H9 (cell line): ENCODE results near the gene RAB1A. TPM values are rescaled to one million over a fixed set of nuclear protein-coding genes. Genes with fewer than 3 reads are reported as not detected.
A peak's percentile ranks its signal among the peaks of the same experiment; 100 is the strongest.

Experiments used
- DNase-seq: peaks from one replicate; pipeline ENCODE4 v3.0.0-alpha.2; 2017
- H2AFZ ChIP-seq: one replicate; pipeline ENCODE4 v1.6.1; 2013; ENCODE audit warnings: mild to moderate bottlenecking, low read length, control low read depth, moderate library complexity
- H2AK5ac ChIP-seq: 2 replicates; pipeline ENCODE4 v1.6.1; 2013; ENCODE audit warnings: low read length, control low read depth, mixed read lengths; ENCODE audit not compliant: insufficient read length
- H2BK120ac ChIP-seq: one replicate; pipeline ENCODE4 v1.6.1; 2013; ENCODE audit warnings: low read depth, mild to moderate bottlenecking, low read length, control low read depth, inconsistent platforms; ENCODE audit not compliant: poor library complexity, severe bottlenecking
- H2BK12ac ChIP-seq: 2 replicates; pipeline ENCODE4 v1.6.1; 2013; ENCODE audit warnings: low read length, control low read depth, mixed read lengths, low read depth; ENCODE audit not compliant: insufficient read length
- H2BK15ac ChIP-seq: 2 replicates; pipeline ENCODE4 v1.6.1; 2013; ENCODE audit warnings: low read depth, low read length, control low read depth
- H2BK20ac ChIP-seq: one replicate; pipeline ENCODE4 v1.6.1; 2013; ENCODE audit warnings: low read depth, mild to moderate bottlenecking, low read length, control low read depth, inconsistent platforms; ENCODE audit not compliant: poor library complexity, severe bottlenecking
- H2BK5ac ChIP-seq: 2 replicates; pipeline ENCODE4 v1.6.1; 2013; ENCODE audit warnings: low read length, control low read depth, mixed read lengths; ENCODE audit not compliant: insufficient read length
- H3K14ac ChIP-seq: 2 replicates; pipeline ENCODE4 v1.6.1; 2013; ENCODE audit warnings: low read length, control low read depth; ENCODE audit not compliant: insufficient read depth
- H3K18ac ChIP-seq: 2 replicates; pipeline ENCODE4 v1.6.1; 2013; ENCODE audit warnings: low read depth, mild to moderate bottlenecking, mixed read lengths, low read length, control low read depth; ENCODE audit not compliant: insufficient read length
- H3K23ac ChIP-seq: 2 replicates; pipeline ENCODE4 v1.6.1; 2013; ENCODE audit warnings: low read length, control low read depth, mixed read lengths, low read depth; ENCODE audit not compliant: insufficient read length
- H3K23me2 ChIP-seq: 2 replicates; pipeline ENCODE4 v1.6.1; 2013; ENCODE audit warnings: low read depth, mild to moderate bottlenecking, mixed read lengths, low read length, control low read depth; ENCODE audit not compliant: insufficient read length, poor library complexity, severe bottlenecking
- H3K27ac ChIP-seq: 2 replicates; pipeline ENCODE4 v1.5.1; 2013; ENCODE audit warnings: low read length, control low read depth, mixed read lengths, low read depth; ENCODE audit not compliant: insufficient read length
- H3K27me3 ChIP-seq: 2 replicates; pipeline ENCODE4 v1.6.1; 2013; ENCODE audit warnings: low read length, control low read depth, inconsistent platforms; ENCODE audit not compliant: insufficient read depth
- H3K4ac ChIP-seq: 2 replicates; pipeline ENCODE4 v1.6.1; 2013; ENCODE audit warnings: low read depth, mild to moderate bottlenecking, control low read depth, inconsistent platforms, low read length, moderate library complexity
- H3K4me1 ChIP-seq: 2 replicates; pipeline ENCODE4 v1.6.1; 2013; ENCODE audit warnings: low read length, control low read depth, inconsistent platforms; ENCODE audit not compliant: insufficient read depth
- H3K4me2 ChIP-seq: 2 replicates; pipeline ENCODE4 v1.6.1; 2013; ENCODE audit warnings: low read length, control low read depth, mixed read lengths; ENCODE audit not compliant: insufficient read length, insufficient read depth
- H3K56ac ChIP-seq: 2 replicates; pipeline ENCODE4 v1.6.1; 2013; ENCODE audit warnings: low read depth, mild to moderate bottlenecking, mixed read lengths, low read length, control low read depth; ENCODE audit not compliant: insufficient read length
- H3K79me1 ChIP-seq: 2 replicates; pipeline ENCODE4 v1.6.1; 2013; ENCODE audit warnings: low read depth, mild to moderate bottlenecking, moderate library complexity, low read length, control low read depth, inconsistent platforms; ENCODE audit not compliant: insufficient read depth, poor library complexity, severe bottlenecking
- H3K79me2 ChIP-seq: 2 replicates; pipeline ENCODE4 v1.6.1; 2013; ENCODE audit warnings: low read length, control low read depth, inconsistent platforms; ENCODE audit not compliant: insufficient read depth
- H3K9ac ChIP-seq: 2 replicates; pipeline ENCODE4 v1.6.1; 2013; ENCODE audit warnings: low read length, control low read depth, mixed read lengths; ENCODE audit not compliant: insufficient read length; ENCODE audit errors: extremely low read depth
- H3K9me3 ChIP-seq: one replicate; pipeline ENCODE4 v1.6.1; 2013; ENCODE audit warnings: low read depth, low read length, inconsistent platforms; ENCODE audit not compliant: control insufficient read depth
- H3T11ph ChIP-seq: one replicate; pipeline ENCODE4 v1.6.1; 2013; ENCODE audit warnings: mild to moderate bottlenecking, low read length, control low read depth, inconsistent platforms
- H4K20me1 ChIP-seq: one replicate; pipeline ENCODE4 v1.6.1; 2013; ENCODE audit not compliant: control insufficient read depth, insufficient read length, insufficient read depth
- H4K5ac ChIP-seq: 2 replicates; pipeline ENCODE4 v1.6.1; 2013; ENCODE audit warnings: low read depth, mild to moderate bottlenecking, mixed read lengths, low read length, control low read depth; ENCODE audit not compliant: insufficient read length
- H4K8ac ChIP-seq: replicated peaks from 2 replicates; pipeline ENCODE4 v1.6.1; 2013; ENCODE audit warnings: low read length, control low read depth, mixed read lengths, low read depth; ENCODE audit not compliant: insufficient read length
- H4K91ac ChIP-seq: 2 replicates; pipeline ENCODE4 v1.6.1; 2013; ENCODE audit warnings: low read depth, mild to moderate bottlenecking, moderate library complexity, mixed read lengths, low read length, control low read depth; ENCODE audit not compliant: insufficient read length
- H3K27ac Mint-ChIP-seq, 3 experiments: 2 replicates in 2 of 3; 3 replicates in 1 of 3; pipeline ENCODE4 v1.8.0; 2020 to 2021; ENCODE audit warnings: mixed read lengths in 3 of 3, mild to moderate bottlenecking in 1 of 3, moderate library complexity in 1 of 3
- H3K27me3 Mint-ChIP-seq: 2 replicates; pipeline ENCODE4 v1.8.0; 2021; ENCODE audit warnings: low read depth, mild to moderate bottlenecking, moderate library complexity, mixed read lengths
- H3K36me3 Mint-ChIP-seq, 3 experiments: 2 replicates in 2 of 3; 3 replicates in 1 of 3; pipeline ENCODE4 v1.8.0; 2020 to 2021; ENCODE audit warnings: low read depth in 3 of 3, mixed read lengths in 3 of 3; ENCODE audit not compliant: insufficient read depth in 1 of 3
- H3K4me1 Mint-ChIP-seq, 2 experiments: 2 replicates each; pipeline ENCODE4 v1.8.0; 2020; ENCODE audit warnings: mixed read lengths in 2 of 2
- H3K4me3 Mint-ChIP-seq, 2 experiments: 2 replicates in 1 of 2; 3 replicates in 1 of 2; pipeline ENCODE4 v1.8.0; 2020 to 2021; ENCODE audit warnings: mild to moderate bottlenecking in 2 of 2, mixed read lengths in 2 of 2, moderate library complexity in 1 of 2
- H3K9me3 Mint-ChIP-seq, 2 experiments: 2 replicates in 1 of 2; 3 replicates in 1 of 2; pipeline ENCODE4 v1.8.0; 2020; ENCODE audit warnings: mild to moderate bottlenecking in 2 of 2, mixed read lengths in 2 of 2, moderate library complexity in 1 of 2
- CTCF ChIP-seq: fragments of 200-600 bp; sonication (generic); conservative IDR thresholded peaks from 3 replicates; pipeline ENCODE4 v1.8.0; 2021; ENCODE audit warnings: antibody characterized with exemption, mild to moderate bottlenecking
- WGBS: extraction: QIAGEN DNeasy Blood & Tissue Kit; methylation state at CpG from one replicate; pipeline ENCODE4 v1.1.7; 2013; ENCODE audit warnings: missing lambda C conversion rate, low lambda C conversion rate, mixed read lengths; ENCODE audit not compliant: insufficient read length; ENCODE audit errors: extremely low coverage; 5-methylcytosine and 5-hydroxymethylcytosine counted together
- total RNA-seq: library from RNA; stranded (reverse); gene quantifications from 2 replicates; pipeline ENCODE4 v1.2.1, GENCODE V29; 2021

The RAB1A gene
- total RNA-seq, 1 experiment from 2014 or later, result 112 TPM

GRCh38 chr2:65129286-65129825, 550 bp downstream of the RAB1A start:
- peak overlapping the region; percentile 30 for H2BK5ac ChIP-seq
- peaks cover 28 to 42% of the 10 kb centered on the region in 2 experiments for H3K4me1 Mint-ChIP-seq
- H3K4ac ChIP-seq, result no peak overlapping the region
- no peak overlapping the region for H2AFZ ChIP-seq
- no peak overlapping the region for H3K27ac ChIP-seq
- H3K79me2 ChIP-seq, result peaks cover 30% of the 10 kb centered on the region
- H2BK120ac ChIP-seq, result no peak overlapping the region
- H3K79me1 ChIP-seq, result peaks cover 11% of the 10 kb centered on the region
- peak overlapping the region; percentile 77 for H3K18ac ChIP-seq
- no peaks in the 10 kb centered on the region for H3K9me3 ChIP-seq
- peak overlapping the region; percentile 98 to 100 for H3K4me3 Mint-ChIP-seq
- H4K5ac ChIP-seq, result no peak overlapping the region
- no peak overlapping the region for H2AK5ac ChIP-seq
- no CpG with 5 or more reads among the region's 29 CpGs for WGBS
- H2BK20ac ChIP-seq, result no peak overlapping the region
- H3K56ac ChIP-seq, result no peak overlapping the region
- H3K4me1 ChIP-seq, result no peaks in the 10 kb centered on the region
- H3K27me3 Mint-ChIP-seq, result no peaks in the 10 kb centered on the region
- no peak overlapping the region for H4K8ac ChIP-seq
- H3K27me3 ChIP-seq, result no peaks in the 10 kb centered on the region
- peaks cover 0 to 5% (median 0%) of the 10 kb centered on the region in 3 experiments; a peak in 3 of 7 replicates for H3K36me3 Mint-ChIP-seq
- no peaks in the 10 kb centered on the region for H4K20me1 ChIP-seq
- no peak for DNase-seq
- no peak overlapping the region for H3K23ac ChIP-seq
- H3T11ph ChIP-seq, result no peak overlapping the region
- no peak for TF ChIP-seq CTCF
- peak overlapping the region; percentile 99 to 100 (median 99) for H3K27ac Mint-ChIP-seq
- H3K14ac ChIP-seq, result peak overlapping the region; percentile 84; the same call in 1 of the 2 replicates
- H2BK12ac ChIP-seq, result no peak overlapping the region
- no peaks in the 10 kb centered on the region; a peak in 1 of 5 replicates for H3K9me3 Mint-ChIP-seq
- no peak overlapping the region for H4K91ac ChIP-seq
- no peak overlapping the region for H2BK15ac ChIP-seq
- H3K4me2 ChIP-seq, result peak overlapping the region; percentile 85
- H3K23me2 ChIP-seq, result peaks cover 2% of the 10 kb centered on the region
- peak overlapping the region; percentile 85 for H3K9ac ChIP-seq
